H1 (cell line): ENCODE results near the gene CTTNBP2NL. TPM values are rescaled to one million over a fixed set of nuclear protein-coding genes. Genes with fewer than 3 reads are reported as not detected.

ENCODE experiments used
- CTCF ChIA-PET: fragments of 300-600 bp; sonication (Branson Sonifier 250); formaldehyde crosslinking; loops from one replicate; lab custom pipeline; 2021; ENCODE audit not compliant: partially characterized antibody; lab: Charles Lee
- POLR2A ChIA-PET: fragments of 300-600 bp; sonication (Branson Sonifier 250); formaldehyde crosslinking; loops from one replicate; lab custom pipeline; 2021; ENCODE audit warnings: inconsistent platforms; ENCODE audit not compliant: partially characterized antibody; lab: Charles Lee
- DNase-seq, 2 experiments: peaks; one replicate each; pipeline versions ENCODE4 v3.0.0 to v3.0.0-alpha.2; 2010 to 2022; ENCODE audit warnings: low spot score in 2 of 2, low read depth in 1 of 2, mixed read lengths in 1 of 2
- FAIRE-seq: peaks from 2 replicates; lab custom pipeline; 2011; peaks lifted over from hg19 to GRCh38; lab: Jason Lieb, UNC
- H2AFZ ChIP-seq: 2 replicates; pipeline ENCODE4 v1.8.1; 2012; ENCODE audit warnings: low read length, inconsistent platforms
- H2AK5ac ChIP-seq: 2 replicates; pipeline ENCODE4 v1.6.1; 2013; ENCODE audit warnings: low read depth, low read length
- H2BK120ac ChIP-seq: replicated peaks from 2 replicates; pipeline ENCODE3; 2013; ENCODE audit warnings: low read depth, low read length, inconsistent platforms
- H2BK12ac ChIP-seq: 2 replicates; pipeline ENCODE4 v1.6.1; 2013; ENCODE audit warnings: low read depth, low read length
- H2BK15ac ChIP-seq: 2 replicates; pipeline ENCODE4 v1.6.1; 2013; ENCODE audit warnings: low read length
- H2BK20ac ChIP-seq: 2 replicates; pipeline ENCODE4 v1.6.1; 2013; ENCODE audit warnings: low read length
- H2BK5ac ChIP-seq: 2 replicates; pipeline ENCODE4 v1.6.1; 2013; ENCODE audit warnings: low read depth, low read length
- H3K14ac ChIP-seq: 2 replicates; pipeline ENCODE4 v1.6.1; 2013; ENCODE audit warnings: inconsistent platforms; ENCODE audit not compliant: insufficient read length
- H3K18ac ChIP-seq: 2 replicates; pipeline ENCODE4 v1.6.1; 2013; ENCODE audit warnings: low read length; ENCODE audit errors: extremely low read depth
- H3K23ac ChIP-seq: 2 replicates; pipeline ENCODE4 v1.6.1; 2013; ENCODE audit warnings: inconsistent platforms; ENCODE audit not compliant: insufficient read length
- H3K23me2 ChIP-seq: 2 replicates; pipeline ENCODE4 v1.6.1; 2013; ENCODE audit warnings: low read depth, low read length
- H3K27ac ChIP-seq: 2 replicates; pipeline ENCODE4 v1.6.1; 2011; ENCODE audit warnings: low read depth, low read length, inconsistent platforms
- H3K27me3 ChIP-seq, 4 experiments: replicated peaks in 1 of 4; 1 replicate in 1 of 4; 2 replicates in 3 of 4; pipeline versions ENCODE4 v1.6.1 to v1.8.1; 2011 to 2013; ENCODE audit warnings: low read length in 3 of 4, mild to moderate bottlenecking in 3 of 4, inconsistent platforms in 2 of 4, mixed read lengths in 2 of 4, moderate library complexity in 1 of 4; ENCODE audit not compliant: control insufficient read depth in 3 of 4, insufficient read depth in 3 of 4; ENCODE audit errors: extremely low read depth in 1 of 4
- H3K36me3 ChIP-seq, 4 experiments: 2 replicates each; pipeline versions ENCODE4 v1.6.1 to v1.8.1; 2011 to 2013; ENCODE audit warnings: mild to moderate bottlenecking in 4 of 4, low read length in 3 of 4, moderate library complexity in 2 of 4, control low read depth in 1 of 4, inconsistent platforms in 1 of 4; ENCODE audit not compliant: insufficient read depth in 4 of 4, control insufficient read depth in 2 of 4
- H3K4ac ChIP-seq: replicated peaks from 2 replicates; pipeline ENCODE3; 2013; ENCODE audit warnings: low read length, low read depth, mixed read lengths, inconsistent platforms; ENCODE audit not compliant: insufficient read length
- H3K4me1 ChIP-seq, 4 experiments: replicated peaks in 1 of 4; 1 replicate in 1 of 4; 2 replicates in 3 of 4; pipeline versions ENCODE4 v1.6.1 to v1.8.1; 2011 to 2013; ENCODE audit warnings: low read length in 3 of 4, inconsistent platforms in 2 of 4, mixed read lengths in 1 of 4; ENCODE audit not compliant: insufficient read depth in 4 of 4, control insufficient read depth in 3 of 4
- H3K4me2 ChIP-seq, 2 experiments: 2 replicates each; pipeline versions ENCODE4 v1.6.1 to v1.8.1; 2011 to 2013; ENCODE audit warnings: low read depth in 2 of 2, low read length in 2 of 2, control low read depth in 1 of 2, inconsistent platforms in 1 of 2, mild to moderate bottlenecking in 1 of 2; ENCODE audit not compliant: insufficient read depth in 1 of 2
- H3K4me3 ChIP-seq, 4 experiments: fragments of 200-600, 300-600 bp in 1 of 4; sonication (generic), shearing (Covaris generic), sonication (Bioruptor Twin) in 1 of 4; 2 replicates each; pipeline versions ENCODE4 v1.5.1 to v1.8.1; 2011 to 2016; ENCODE audit warnings: low read length in 4 of 4, low read depth in 3 of 4, control low read depth in 2 of 4, inconsistent platforms in 2 of 4, mild to moderate bottlenecking in 2 of 4, mixed read lengths in 1 of 4, moderate library complexity in 1 of 4; ENCODE audit not compliant: insufficient read depth in 2 of 4; ENCODE audit errors: extremely low read depth in 1 of 4
- H3K56ac ChIP-seq: replicated peaks from 2 replicates; pipeline ENCODE3; 2013; ENCODE audit warnings: low read depth, mild to moderate bottlenecking, mixed read lengths, low read length, inconsistent platforms; ENCODE audit not compliant: insufficient read length
- H3K79me1 ChIP-seq: 2 replicates; pipeline ENCODE4 v1.6.1; 2013; ENCODE audit warnings: low read depth, low read length, control low read depth
- H3K79me2 ChIP-seq, 2 experiments: 2 replicates each; pipeline versions ENCODE4 v1.6.1 to v1.8.1; 2012 to 2013; ENCODE audit warnings: low read length in 2 of 2, mild to moderate bottlenecking in 2 of 2, inconsistent platforms in 1 of 2; ENCODE audit not compliant: insufficient read depth in 2 of 2, control insufficient read depth in 1 of 2
- H3K9ac ChIP-seq, 4 experiments: replicated peaks in 1 of 4; 1 replicate in 1 of 4; 2 replicates in 3 of 4; pipeline versions ENCODE4 v1.6.1 to v1.8.1; 2011 to 2013; ENCODE audit warnings: low read depth in 3 of 4, low read length in 3 of 4, control low read depth in 2 of 4, mild to moderate bottlenecking in 2 of 4, moderate library complexity in 2 of 4, inconsistent platforms in 1 of 4; ENCODE audit errors: extremely low read depth in 1 of 4
- H3K9me3 ChIP-seq, 2 experiments: 2 replicates each; pipeline versions ENCODE4 v1.6.1 to v1.8.1; 2012 to 2013; ENCODE audit warnings: mild to moderate bottlenecking in 2 of 2, moderate library complexity in 2 of 2, control low read depth in 1 of 2, inconsistent platforms in 1 of 2, low read depth in 1 of 2, low read length in 1 of 2, mixed read lengths in 1 of 2; ENCODE audit not compliant: insufficient read depth in 2 of 2
- H4K20me1 ChIP-seq, 2 experiments: replicated peaks in 1 of 2; 2 replicates each; pipeline versions ENCODE3 to v1.8.1; 2011 to 2013; ENCODE audit warnings: inconsistent platforms in 2 of 2, low read length in 2 of 2, mild to moderate bottlenecking in 1 of 2; ENCODE audit not compliant: insufficient read depth in 2 of 2, control insufficient read depth in 1 of 2
- H4K5ac ChIP-seq: 2 replicates; pipeline ENCODE4 v1.6.1; 2013; ENCODE audit warnings: low read length, low read depth, mixed read lengths, inconsistent platforms; ENCODE audit not compliant: insufficient read length
- H4K8ac ChIP-seq: 2 replicates; pipeline ENCODE4 v1.8.0; 2013; ENCODE audit warnings: mild to moderate bottlenecking, moderate library complexity, low read length, inconsistent platforms; ENCODE audit not compliant: insufficient read depth; ENCODE audit errors: extremely low read depth
- H4K91ac ChIP-seq: replicated peaks from 2 replicates; pipeline ENCODE3; 2013; ENCODE audit warnings: low read length, mixed read lengths, inconsistent platforms; ENCODE audit not compliant: insufficient read length
- ASH2L ChIP-seq: fragments of 200-600, 300-600 bp; sonication (generic); IDR thresholded peaks from one replicate; pipeline ENCODE4 v1.7.1; 2017; ENCODE audit warnings: low read length
- ATF2 ChIP-seq: IDR thresholded peaks from 2 replicates; pipeline ENCODE4 v1.6.1; 2012; ENCODE audit warnings: low read length, inconsistent platforms
- CBX8 ChIP-seq: fragments of 300-800, 300-1000 bp; sonication (generic); IDR thresholded peaks from 2 replicates; pipeline ENCODE4 v1.7.1; 2016; ENCODE audit warnings: low read depth, low read length, borderline replicate concordance
- CTBP2 ChIP-seq: IDR thresholded peaks from 2 replicates; pipeline ENCODE4 v1.7.0; 2011; ENCODE audit warnings: borderline replicate concordance, mild to moderate bottlenecking, moderate library complexity, mixed read lengths, low read length; ENCODE audit not compliant: insufficient read depth, insufficient read length
- EGR1 ChIP-seq: IDR thresholded peaks from 2 replicates; pipeline ENCODE4 v1.6.1; 2011; ENCODE audit warnings: low read depth, low read length, borderline replicate concordance
- RBBP5 ChIP-seq: IDR thresholded peaks from 2 replicates; pipeline ENCODE4 v1.7.1; 2012; ENCODE audit warnings: low read depth, mild to moderate bottlenecking, inconsistent platforms, low read length, moderate library complexity, borderline replicate concordance
- SP2 ChIP-seq: IDR thresholded peaks from 2 replicates; pipeline ENCODE4 v1.6.1; 2012; ENCODE audit warnings: mild to moderate bottlenecking, low read length, inconsistent platforms
- ZNF274 ChIP-seq: IDR thresholded peaks from 2 replicates; pipeline ENCODE4 v1.7.0; 2012; ENCODE audit warnings: low read length, borderline replicate concordance; ENCODE audit errors: extremely low read depth
- WGBS, 2 experiments: shearing (Covaris generic) in 1 of 2; methylation state at CpG; one replicate each; pipeline versions ENCODE4 v1.1.6 to v1.1.7; 2013 to 2015; ENCODE audit warnings: low lambda C conversion rate in 2 of 2, mixed read lengths in 2 of 2, inconsistent platforms in 1 of 2, low coverage in 1 of 2, missing lambda C conversion rate in 1 of 2; ENCODE audit not compliant: insufficient replicate concordance in 2 of 2, insufficient coverage in 1 of 2, insufficient read length in 1 of 2; ENCODE audit errors: extremely low coverage in 1 of 2, missing lambda C conversion rate in 1 of 2; 5-methylcytosine and 5-hydroxymethylcytosine counted together
- polyA plus RNA-seq, 7 experiments: library from polyadenylated mRNA; depleted of rRNA in 3 of 7; stranded (reverse) in 5 of 7; unstranded in 2 of 7; fragments of >200 nt in 5 of 7; fragments of 200-250 nt in 2 of 7; gene quantifications; 1 replicate in 5 of 7; 2 replicates in 1 of 7; 4 replicates in 1 of 7; pipeline versions ENCODE4 v1.2.1 to v1.2.3, GENCODE V29; 2011 to 2013; ENCODE audit warnings: missing spikeins in 2 of 7, mixed read lengths in 2 of 7
- total RNA-seq: library from RNA; stranded (reverse); fragmentation: NEBNext Ultra II Directional; extraction: Animal tissue kit (Norgen Biotek cat#: 25700); gene quantifications from 2 replicates; pipeline ENCODE4 v1.2.1, GENCODE V29; 2021

The CTTNBP2NL gene
- total and polyA plus RNA-seq, 2 of the 8 experiments (the other 6 are each of a cell fraction or from before 2014, with no cell fraction given), result 6.4 to 35.1 TPM

- no peak overlapping the region for H3K27ac ChIP-seq
- no peak overlapping the region for H3K23ac ChIP-seq
- H2BK12ac ChIP-seq, result no peak overlapping the region
- no peak overlapping the region for H3K56ac ChIP-seq
- DNase-seq (no peak), FAIRE-seq (no peak)
- H2BK15ac ChIP-seq, result no peak overlapping the region
- no peak overlapping the region for H4K8ac ChIP-seq
- POLR2A ChIA-PET, result no interaction called here
- H3K4me2 ChIP-seq, result no peak overlapping the region
- no peak overlapping the region for H2BK20ac ChIP-seq
- no peaks in the 10 kb centered on the region for H3K4me1 ChIP-seq
- 93% methylated on average over 8 of the region's 8 CpGs; no CpG with 5 or more reads in 1 of the 2 experiments for WGBS, 2 experiments
- H2AK5ac ChIP-seq, result no peak overlapping the region
- no peak overlapping the region for H4K91ac ChIP-seq
- H2BK5ac ChIP-seq, result no peak overlapping the region
- H3K23me2 ChIP-seq, result no peaks in the 10 kb centered on the region
- no peak overlapping the region for H3K9ac ChIP-seq
- peaks cover 3 to 26% (median 7%) of the 10 kb centered on the region in 4 experiments; a peak in 6 of 8 replicates for H3K36me3 ChIP-seq
- H3K9me3 ChIP-seq, result no peaks in the 10 kb centered on the region
- no peak overlapping the region for H3K18ac ChIP-seq
- no peak overlapping the region for H2AFZ ChIP-seq
- no peak overlapping the region for H3K4ac ChIP-seq
- CTCF ChIA-PET, result interaction anchor here (1.0 kb wide), 1 partner anchor 10 kb away, joined by 3 read pairs; no protein-coding TSS in a partner anchor
- H3K27me3 ChIP-seq, result no peaks in the 10 kb centered on the region
- H3K4me3 ChIP-seq, result no peak overlapping the region
- H4K5ac ChIP-seq, result no peak overlapping the region
- no peak overlapping the region for H3K14ac ChIP-seq
- H4K20me1 ChIP-seq, result peaks cover 1 to 5% of the 10 kb centered on the region in 2 experiments
- no peak overlapping the region for H2BK120ac ChIP-seq
- TF ChIP-seq RBBP5 (no peak), ATF2 (no peak), CTBP2 (no peak), ASH2L (no peak), SP2 (no peak), ZNF274 (no peak), EGR1 (no peak), CBX8 (no peak)
- H3K79me2 ChIP-seq, result no peaks in the 10 kb centered on the region
- no peaks in the 10 kb centered on the region for H3K79me1 ChIP-seq
Measured at GRCh38 chr1:112448904-112449629, 53.1 kb downstream of the CTTNBP2NL start.
